ENCODE measurements around the gene BICRAL.
"Not testable (repeated sequence)": the region's sequence is repeated elsewhere in the genome, so short reads cannot be mapped to it uniquely, and the experiment has no call there.

Gene BICRAL, protein sequence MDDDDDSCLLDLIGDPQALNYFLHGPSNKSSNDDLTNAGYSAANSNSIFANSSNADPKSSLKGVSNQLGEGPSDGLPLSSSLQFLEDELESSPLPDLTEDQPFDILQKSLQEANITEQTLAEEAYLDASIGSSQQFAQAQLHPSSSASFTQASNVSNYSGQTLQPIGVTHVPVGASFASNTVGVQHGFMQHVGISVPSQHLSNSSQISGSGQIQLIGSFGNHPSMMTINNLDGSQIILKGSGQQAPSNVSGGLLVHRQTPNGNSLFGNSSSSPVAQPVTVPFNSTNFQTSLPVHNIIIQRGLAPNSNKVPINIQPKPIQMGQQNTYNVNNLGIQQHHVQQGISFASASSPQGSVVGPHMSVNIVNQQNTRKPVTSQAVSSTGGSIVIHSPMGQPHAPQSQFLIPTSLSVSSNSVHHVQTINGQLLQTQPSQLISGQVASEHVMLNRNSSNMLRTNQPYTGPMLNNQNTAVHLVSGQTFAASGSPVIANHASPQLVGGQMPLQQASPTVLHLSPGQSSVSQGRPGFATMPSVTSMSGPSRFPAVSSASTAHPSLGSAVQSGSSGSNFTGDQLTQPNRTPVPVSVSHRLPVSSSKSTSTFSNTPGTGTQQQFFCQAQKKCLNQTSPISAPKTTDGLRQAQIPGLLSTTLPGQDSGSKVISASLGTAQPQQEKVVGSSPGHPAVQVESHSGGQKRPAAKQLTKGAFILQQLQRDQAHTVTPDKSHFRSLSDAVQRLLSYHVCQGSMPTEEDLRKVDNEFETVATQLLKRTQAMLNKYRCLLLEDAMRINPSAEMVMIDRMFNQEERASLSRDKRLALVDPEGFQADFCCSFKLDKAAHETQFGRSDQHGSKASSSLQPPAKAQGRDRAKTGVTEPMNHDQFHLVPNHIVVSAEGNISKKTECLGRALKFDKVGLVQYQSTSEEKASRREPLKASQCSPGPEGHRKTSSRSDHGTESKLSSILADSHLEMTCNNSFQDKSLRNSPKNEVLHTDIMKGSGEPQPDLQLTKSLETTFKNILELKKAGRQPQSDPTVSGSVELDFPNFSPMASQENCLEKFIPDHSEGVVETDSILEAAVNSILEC

DNA sequence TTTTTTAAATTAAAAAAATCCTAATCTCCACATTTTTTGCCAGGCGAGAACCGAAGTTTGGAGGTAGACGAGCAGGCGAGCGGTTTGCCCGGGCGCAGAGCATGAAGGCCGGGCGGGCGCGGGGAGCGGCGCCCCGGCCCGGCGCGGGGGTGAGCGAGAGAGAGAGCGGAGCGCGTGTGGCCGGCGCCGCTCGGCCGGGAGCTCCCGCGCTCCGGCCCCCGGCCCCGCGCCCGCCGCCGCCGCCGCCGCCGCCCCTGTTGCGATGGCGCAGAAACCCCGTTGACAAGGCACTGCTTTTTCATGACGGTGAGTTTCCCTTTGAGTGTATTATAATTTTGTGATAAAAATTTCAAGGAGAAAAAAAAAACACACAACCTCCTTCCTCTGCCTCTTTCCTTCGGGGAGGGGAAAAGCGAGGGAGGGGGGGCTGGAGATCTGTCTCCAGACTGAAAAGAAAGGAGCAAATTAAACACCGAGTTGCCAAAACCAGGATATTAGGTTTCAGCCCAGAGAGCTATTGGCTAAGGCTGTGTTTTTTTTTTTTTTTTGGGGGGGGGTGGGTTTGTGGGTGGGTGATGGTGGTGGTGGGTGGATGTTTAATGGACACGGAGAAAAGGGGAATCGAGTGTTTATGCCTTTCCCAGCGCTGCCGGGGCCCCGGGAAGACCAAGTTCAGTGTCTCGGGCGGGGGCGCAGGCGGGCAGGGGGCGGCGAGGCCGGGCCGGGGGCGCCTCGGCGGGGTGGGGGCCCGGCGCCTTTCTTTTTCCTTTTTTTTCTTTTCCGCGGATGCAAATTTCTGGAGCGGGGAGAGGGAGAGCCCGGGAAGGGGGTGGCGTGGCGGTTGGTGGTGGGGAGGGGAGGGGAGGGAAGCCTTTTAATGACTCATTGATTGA is at the start of gene BICRAL:
TSS of gene BICRAL (plus strand) at position 257 of the 893 bp plus-strand sequence. CDS start 39,971 bp downstream, outside the sequence.
- peak; percentile 83 for DNase-seq

GRCh38 chr6:42733867-42734481 is 47.9 kb upstream of the BICRAL start:
- not testable (repeated sequence) for DNase-seq

DNA sequence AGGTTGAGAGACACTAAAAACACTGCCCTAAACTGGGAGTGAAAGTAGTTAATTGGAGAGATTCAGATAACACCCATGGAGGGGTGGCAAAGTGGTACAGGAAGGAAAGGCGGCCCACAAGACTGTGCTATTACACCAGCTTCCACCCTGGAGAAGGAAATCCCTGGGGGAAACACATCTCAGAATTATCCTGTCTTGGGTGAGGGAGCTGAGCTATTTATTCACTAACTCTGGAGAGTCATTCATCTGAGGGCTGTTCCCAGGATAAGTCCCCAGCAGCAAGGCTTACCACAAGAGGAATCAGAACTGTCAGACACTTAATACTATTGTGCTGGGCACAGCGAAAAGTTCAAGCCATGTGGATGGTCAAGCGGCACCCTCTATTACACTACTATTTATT is 45.9 kb upstream of the BICRAL start:
- no peak for DNase-seq

GRCh38 chr6:42740725-42741124 is 41.1 kb upstream of the BICRAL start:
- no peak for DNase-seq

GRCh38 chr6:42742116-42742894 is 39.5 kb upstream of the BICRAL start:
- DNase-seq: no peak

- no peak for DNase-seq
Observed at GRCh38 chr6:42744351-42744893, 37.4 kb upstream of the BICRAL start.

DNA sequence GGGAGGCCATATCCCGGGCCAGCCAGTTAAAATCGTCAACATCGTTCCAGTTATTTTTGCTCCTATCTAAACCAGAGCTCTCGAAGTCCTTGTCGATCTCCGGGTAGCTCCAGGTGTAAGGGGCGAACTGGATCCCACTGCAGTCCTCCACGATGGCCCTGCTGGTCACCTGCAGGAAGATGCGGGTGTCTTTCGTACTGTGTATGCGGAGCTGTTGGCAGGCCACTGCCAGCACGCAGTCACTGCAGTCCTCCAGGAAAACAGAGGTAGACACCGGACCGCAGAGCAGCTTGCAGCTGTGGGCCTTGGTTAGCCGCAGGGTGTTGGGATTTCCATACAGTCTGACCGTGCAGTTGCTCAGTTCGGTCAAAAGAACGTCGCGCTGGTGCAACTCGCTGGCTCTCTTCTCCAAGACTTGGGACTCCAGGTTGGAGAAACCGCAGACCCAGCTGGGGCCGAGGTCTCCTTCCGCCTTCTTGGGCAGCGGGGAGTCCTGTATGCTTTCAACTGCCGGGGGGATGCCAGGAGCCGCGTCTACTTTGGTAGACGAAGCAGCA is 36.7 kb upstream of the BICRAL start:
- DNase-seq: peak; percentile 14

DNA sequence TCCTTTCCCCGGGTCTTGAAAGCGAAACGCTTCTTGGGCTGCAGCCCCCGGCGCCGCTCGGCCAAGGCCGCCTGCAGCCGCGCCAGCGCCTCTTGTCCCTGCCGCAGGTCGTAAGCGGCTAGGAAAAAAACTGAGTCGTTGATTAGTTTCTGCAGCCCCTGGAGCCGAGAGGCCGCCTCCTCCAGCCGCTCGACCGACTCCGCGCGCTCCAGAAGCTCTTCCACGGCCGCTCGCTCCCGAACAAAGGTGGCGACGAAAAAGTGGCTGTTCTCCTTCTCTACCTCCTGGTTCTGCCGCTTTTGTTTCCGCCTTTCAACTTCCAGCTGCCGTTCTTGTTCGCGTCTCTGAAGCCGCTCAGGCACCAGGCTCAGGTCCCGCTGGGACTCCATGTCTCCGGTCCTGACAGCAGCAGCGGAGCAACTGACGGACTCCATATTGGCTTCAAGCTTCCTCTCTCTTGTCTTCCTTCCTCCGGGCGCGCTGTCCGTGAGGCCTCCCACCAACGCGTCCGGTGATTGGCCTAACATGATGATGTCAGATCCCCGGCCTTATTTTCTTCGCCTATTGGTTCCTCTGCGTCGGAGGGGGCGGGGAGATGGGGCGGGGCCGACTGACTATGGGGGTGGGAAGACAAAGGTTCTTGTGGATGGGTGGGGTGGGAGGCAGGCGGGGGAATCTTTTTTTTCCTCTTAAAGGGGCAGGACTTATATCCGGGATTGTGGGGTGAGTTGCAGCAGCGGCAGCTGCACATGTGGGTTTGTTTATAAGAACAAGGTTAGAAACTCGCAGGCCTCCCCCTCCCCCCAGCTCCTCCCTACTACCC is 36.0 kb upstream of the BICRAL start, which contains the start of gene TBCC:
TSS of gene TBCC (minus strand) at position 464 of the 823 bp plus-strand sequence. CDS start at position 434, 30 bp downstream.
- DNase-seq: peak; percentile 91

DNA sequence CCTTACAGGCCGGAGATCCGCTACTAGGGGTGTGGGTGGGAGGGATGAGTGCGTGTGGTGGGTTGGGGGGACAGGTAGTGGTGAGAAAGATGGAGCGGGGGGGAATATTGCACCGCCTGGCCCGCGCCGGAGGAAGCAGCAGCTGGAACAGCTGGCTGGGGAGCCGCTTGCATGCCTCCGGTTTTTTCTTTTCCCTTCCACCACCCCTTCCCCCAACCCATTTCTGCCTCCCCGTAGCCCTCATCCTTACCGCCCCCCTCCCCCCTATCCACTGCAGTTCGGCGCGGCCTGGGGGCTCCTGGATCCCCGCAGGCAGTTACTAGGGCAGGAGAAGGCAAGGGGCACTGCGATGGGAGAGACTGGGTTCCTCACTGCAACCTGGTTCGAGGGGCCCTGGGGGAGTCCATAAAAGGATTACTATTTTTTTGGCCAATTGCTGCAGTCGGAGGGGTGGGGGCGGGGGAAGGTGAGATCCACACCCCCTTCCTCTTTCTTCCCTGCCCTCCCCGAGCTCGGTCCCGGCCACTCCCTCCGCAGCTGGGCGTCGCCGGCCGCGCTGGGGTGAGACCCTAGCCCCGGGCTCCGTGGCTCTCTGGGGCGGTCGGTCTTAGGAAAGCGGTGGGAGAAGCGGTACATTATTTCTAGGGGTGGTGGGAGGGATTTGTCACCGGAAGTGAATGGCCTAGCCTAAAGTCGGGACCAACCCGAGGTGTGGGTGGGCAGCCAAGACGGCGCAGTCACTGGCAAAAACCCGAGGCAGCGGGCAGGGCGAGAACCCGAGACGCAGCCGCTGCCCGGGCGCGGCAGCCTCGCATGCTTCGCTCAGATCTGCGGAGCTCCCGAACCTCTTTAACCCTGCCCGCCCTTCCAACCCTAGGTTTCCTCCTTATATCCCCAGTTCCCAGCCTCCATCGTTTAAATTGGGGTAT is 35.1 kb upstream of the BICRAL start:
- DNase-seq: peak; percentile 76

DNA sequence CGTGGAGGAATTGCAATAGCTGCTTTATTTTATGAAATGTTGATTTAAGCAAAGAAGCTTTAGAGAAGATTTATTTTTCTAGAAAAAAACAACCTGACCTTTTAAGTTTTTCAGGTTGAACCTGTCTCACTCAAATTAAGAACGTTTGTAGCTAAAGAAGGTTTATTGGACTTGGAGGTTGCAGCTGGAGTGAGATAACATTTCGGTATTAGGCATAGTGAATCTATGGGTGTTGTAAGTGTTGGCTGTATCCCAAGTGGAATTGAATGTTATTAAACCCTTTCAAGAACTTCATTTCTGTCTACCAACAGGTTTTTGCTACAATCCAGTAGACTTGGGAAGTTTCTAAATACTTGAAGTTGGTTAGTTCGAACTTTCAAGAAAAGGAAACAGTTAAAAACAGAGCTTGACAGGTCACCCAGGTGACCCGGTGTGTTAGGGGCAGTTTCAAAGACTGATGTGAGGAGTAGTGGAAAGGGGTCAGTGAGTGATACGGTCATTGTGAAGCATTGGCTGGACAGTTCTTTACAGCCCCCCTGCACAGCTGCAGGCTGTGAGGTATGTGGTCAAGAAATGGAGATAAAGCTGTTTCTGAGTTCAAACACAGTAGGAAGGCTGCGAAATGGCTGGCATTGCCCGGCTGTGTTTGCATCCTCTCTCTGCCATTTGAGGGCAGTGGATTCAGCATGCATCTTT is 33.5 kb upstream of the BICRAL start:
- no peak for DNase-seq

- DNase-seq: no peak
Observed at GRCh38 chr6:42751055-42751454, 30.8 kb upstream of the BICRAL start.

DNA sequence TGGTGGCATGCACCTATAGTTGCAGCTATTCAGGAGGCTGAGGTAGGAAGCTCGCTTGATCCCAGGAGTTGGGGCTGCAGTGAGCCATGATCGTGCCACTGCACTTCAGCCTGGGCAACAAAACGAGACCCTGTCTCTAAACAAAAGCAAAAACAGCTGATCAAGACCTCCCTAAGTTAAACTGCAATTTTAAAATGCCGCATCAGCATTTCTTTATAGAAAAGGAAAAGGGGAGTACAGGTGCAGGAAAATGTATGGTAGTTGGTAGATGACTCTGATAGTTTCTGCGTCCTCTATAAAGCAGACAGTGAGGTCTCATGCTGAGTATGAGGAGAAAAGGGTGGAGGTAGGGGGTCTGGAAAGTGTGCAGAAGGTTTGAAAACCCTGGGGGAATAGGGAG is 27.1 kb upstream of the BICRAL start:
- DNase-seq: no peak

DNA sequence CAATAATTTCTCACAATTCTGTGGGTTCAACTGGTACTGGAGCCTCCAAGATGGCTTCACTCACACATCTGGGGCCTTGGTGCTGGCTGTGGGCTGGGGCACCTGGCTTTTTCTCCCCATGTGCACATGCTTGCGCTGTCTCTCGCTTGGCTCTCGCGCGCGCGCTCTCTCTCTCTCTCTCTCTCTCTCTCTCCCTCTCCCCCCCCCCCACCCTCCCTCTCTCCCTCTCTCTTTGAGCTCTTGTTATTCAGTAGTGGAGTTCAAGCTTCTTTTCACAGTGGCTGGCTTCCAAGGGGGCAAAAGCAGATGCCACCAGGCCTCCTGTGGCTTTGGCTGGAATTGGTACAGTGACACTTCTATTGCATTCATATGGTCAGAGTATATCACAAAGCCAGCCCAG is 25.1 kb upstream of the BICRAL start:
- no peak for DNase-seq

DNA sequence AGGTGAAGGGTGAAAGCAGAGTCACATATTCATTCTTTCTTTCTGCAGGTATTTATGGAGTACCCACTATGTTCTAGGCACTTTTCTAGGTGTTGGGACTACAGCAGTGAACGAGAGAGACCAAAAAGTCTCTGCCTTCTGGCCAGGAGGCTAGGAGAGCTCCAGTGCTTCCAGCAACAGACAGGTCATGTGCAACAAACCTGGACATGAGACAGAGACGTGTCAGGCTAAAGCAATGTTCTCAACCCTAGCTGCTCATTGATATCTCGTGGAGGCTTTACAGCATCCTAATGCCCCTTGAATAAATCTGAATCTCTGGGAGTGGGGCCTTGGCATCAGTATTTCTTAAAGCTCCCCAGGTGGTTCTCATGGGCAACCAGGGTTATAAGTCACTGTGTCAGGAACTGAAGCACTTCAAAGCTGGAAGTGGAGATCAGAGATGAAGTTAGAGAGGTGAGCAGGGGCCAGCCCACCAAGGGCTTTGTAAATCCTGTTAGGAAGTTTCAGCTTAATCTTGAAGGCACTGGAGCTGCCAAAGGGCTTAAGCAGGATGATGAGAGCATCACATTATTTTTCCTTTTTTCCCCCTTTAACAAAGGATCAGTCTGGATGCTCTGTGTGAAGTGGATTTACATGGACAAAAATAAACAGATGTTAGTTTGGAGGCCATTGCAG is 23.0 kb upstream of the BICRAL start:
- no peak for DNase-seq

GRCh38 chr6:42761287-42762067 is 20.4 kb upstream of the BICRAL start:
- no peak for DNase-seq

GRCh38 chr6:42762426-42762859 is 19.4 kb upstream of the BICRAL start:
- no peak for DNase-seq

All from activated naive CD4-positive, alpha-beta T cell treated with anti-CD3 and anti-CD28 coated beads, Interleukin-2, amount 50 U/mL, for 16 hours (primary cell).